Measurements from ENCODE around the gene PSMG3.

Gene PSMG3

GRCh38 chr7:1569833-1570632 lies at the start of gene PSMG3:
PSMG3 (minus strand) TSS chr7:1570032; CDS start chr7:1569339, 693 bp downstream.
- peak; percentile 72 for DNase-seq (ENCODE audit: low read depth, low spot score)

DNA sequence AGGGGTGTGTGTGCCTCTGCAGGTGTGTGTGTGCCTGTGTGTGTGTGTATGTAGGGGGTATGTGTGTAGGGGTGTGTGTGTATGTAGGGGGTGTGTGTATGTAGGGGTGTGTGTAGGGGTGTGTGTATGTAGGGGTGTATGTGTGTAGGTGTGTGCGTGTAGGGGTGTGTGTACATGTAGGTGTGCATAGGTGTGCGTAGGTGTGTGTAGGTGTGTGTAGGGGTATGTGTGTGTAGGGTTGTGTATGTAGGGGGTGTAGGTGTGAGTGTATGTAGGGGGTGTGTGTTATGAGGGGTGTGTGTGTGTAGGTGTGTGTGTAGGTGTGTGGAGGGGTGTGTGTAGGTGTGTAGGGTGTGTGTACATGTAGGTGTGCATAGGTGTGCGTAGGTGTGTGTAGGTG lies 48.6 kb upstream of the PSMG3 start:
- no peak for DNase-seq (ENCODE audit: low read depth, low spot score)

DNA sequence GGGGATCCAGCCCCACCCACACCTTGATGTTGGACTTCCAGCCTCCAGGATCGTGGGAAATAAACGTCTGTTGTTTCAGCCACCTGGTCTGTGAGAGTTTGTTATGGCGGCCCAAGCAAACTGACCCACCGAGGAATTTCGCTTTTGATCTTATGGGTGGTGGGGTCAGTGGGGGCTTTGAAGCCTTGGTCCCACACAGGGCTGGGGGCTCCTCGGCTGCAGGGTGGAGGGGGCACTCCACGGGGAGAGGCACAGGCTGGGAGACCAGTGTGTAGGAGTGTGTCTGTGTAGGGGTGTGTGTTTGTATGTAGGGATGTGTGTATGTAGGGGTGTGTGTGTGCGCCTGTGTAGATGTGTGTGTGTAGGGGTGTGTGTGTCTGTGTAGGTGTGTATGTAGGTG lies 48.1 kb upstream of the PSMG3 start:
- no peak for DNase-seq (ENCODE audit: low read depth, low spot score)

- no peak for DNase-seq (ENCODE audit: low read depth, low spot score)
Measured at GRCh38 chr7:1616741-1617140, 46.9 kb upstream of the PSMG3 start.

DNA sequence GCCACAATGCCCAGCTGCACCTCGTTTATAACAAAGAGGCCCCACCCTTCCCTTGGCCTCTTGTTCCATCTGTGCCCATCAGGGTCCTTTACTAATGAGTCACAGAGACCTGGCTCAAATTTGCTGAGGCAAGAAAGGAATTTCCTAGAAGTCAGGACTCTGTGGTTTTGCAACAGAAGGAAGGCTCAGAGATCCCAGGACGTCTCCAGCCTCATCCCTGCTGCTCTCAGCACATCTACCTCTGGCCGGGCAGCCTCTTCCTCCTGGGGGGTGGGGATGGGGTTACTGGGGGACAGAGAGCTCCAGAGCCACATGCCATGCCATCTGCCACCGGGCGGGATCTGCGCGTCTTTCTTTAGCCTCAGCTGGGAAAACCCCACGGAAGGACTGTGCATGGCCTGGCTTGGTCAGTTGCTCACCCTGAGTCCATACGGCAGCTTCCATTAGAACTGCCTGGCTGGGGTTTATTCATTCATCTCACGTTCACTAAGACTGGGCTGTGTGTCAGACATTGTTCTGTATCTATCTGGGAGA lies 41.9 kb upstream of the PSMG3 start:
- peak; percentile 56 for DNase-seq (ENCODE audit: low read depth, low spot score)

- DNase-seq (ENCODE audit: low read depth, low spot score), result no peak
Measured at GRCh38 chr7:1610678-1611302, 41.0 kb upstream of the PSMG3 start.

DNA sequence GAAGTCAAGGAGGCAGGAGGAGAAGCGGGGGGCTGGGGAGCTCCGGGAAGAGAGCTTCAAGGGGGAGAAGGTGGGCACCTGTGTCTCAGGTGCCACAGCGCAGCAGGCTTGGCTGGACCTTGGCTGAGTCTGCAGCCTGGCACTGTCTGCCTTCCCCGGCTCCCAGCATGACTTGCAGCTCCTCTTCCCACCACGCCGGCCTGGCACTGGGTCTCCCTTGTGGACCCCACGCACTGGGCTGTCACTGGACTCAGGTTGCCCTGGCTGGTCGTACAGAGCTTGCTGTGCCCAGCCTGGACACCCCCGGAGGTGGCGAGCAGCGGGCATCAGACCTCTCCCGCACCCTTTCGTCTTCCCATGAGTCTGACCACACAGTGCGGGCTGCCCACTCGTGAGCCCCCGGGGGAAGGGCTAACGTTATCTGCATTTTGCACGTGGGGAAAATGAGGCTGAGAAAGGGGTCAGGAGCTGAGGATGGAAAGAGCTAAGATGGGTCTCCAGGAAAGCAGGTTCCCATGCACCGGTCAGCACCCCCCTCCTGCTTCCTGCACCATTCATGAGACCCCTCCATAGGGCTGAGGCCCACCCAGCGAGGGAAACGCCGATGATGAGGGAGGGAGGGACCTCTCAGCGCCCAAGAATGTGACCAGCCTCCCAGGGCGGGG lies 40.3 kb upstream of the PSMG3 start:
- no peak for DNase-seq (ENCODE audit: low read depth, low spot score)

GRCh38 chr7:1609023-1609422 lies 39.2 kb upstream of the PSMG3 start:
- no peak for DNase-seq (ENCODE audit: low read depth, low spot score)

- DNase-seq (ENCODE audit: low read depth, low spot score), result no peak
Measured at GRCh38 chr7:1608318-1608717, 38.5 kb upstream of the PSMG3 start.

DNA sequence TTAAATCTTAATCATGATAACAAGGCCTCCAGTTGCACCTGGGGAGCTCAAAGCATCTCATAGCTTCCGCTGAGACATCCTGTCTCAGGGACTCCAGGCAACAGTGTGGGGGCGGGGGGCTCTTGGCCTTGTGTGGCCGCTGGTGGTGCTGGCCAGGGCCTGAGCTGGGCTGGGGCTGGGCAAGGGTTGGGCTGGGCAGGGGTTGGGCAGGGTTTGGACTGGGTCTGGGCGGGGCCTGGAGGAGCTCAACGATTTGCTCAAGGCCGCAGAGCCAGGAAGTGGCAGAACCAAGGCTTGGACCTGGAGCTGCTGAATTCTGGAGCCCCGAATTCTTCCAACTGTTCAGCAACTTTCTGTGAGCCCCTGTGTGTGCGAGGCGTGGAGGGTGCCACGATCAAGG lies 37.9 kb upstream of the PSMG3 start:
- DNase-seq (ENCODE audit: low read depth, low spot score), result no peak

DNA sequence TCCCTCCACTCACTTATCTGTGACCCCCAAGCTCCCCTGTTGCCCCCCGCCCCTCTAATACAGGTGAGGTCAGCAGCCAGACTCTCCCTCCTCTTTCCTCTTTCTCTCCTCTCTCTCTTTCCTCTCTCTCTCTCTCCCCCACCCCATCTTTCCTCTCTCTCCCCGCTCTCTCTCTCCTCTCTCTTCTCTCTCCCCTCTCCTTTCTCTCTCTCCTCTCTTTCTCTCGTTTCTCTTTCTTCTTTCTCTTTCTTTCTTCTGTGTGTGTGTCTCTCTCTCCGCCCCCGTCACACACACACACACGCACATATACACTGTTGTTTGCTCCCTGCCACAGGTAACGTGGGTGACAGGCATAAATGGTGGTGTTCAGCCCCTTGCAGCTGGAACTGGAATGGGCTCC lies 37.2 kb upstream of the PSMG3 start:
- no peak for DNase-seq (ENCODE audit: low read depth, low spot score)

DNA sequence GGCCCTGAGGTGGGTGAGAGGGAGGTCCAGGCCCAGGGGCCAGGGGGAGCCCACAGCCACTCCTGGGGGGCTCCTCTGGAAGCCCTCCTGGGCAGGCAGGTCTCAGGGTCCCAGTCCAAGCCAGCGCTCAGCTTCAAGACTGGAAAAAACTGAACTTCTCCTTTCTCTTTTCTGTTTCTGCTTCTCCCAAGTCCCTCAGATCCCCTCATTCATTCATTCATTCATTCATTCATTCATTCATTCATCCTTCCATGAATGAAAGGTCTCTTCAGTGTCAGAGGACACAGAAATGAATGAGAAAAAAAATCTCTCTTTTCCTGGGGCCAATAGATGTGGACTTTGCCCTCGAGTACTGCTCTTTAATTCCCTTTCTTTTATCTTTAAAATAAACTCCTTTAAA lies 34.6 kb upstream of the PSMG3 start:
- no peak for DNase-seq (ENCODE audit: low read depth, low spot score)

DNA sequence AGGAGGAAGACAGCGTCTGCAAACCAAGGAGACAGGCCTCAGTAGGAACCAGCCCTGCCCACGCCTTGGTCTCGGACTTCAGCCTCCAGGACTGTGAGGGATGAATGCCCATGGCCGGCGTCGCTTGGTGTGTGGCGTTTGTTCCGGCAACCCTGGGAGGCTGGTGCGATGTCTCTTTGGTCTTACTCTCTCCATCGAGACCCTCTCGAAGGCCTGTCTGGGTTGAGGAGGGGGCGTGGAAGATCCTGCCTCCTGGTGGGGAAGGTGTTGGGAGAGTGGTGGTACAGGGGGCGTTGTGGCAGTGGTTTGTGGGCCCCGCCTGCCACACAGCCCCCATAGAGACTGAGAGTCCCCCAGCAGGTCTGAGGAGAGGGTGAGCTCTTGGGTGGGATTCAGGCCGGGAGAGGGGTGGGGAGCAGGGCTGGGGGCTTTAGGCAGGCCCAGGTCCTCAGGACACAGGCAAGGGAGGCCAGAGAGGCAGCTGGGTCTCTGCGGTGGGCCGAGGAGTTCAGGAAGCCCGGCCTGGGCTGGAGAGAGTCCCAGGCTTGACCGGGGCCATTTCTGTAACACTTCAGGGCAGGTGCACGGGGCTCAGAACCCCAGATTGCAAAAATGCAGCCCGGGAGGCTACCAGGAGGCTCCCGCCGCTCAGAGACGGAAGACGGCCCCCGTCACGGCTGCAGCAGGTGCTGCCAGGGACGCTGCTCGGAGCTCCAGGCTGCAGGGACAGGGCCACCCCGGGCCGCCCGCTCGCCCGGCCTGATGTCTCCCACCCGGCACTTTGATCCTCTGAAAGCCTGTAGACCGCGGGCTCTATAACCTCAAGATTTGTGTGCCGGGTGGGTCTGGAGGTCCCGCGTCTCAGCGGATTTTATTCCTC lies 33.8 kb upstream of the PSMG3 start:
- DNase-seq (ENCODE audit: low read depth, low spot score), result no peak

DNA sequence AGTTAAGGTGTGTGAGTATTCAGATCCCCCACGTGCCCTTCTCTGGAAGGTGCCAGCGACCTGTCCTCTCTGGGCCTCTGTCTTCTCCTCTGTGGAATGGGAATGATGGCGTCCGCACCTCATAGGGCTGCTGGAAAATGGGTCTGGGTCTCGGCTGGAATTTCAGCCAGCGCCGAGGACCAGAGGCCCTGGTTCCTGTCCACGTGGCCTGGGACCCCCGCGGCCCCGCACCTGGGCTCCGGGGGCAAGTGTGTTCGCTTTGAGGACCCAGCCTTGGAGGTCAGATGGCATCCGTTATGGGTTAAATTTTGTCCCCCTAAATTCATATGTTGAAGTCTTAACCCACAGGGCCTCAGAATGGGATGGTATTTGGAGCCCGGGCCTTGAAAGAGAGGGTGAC lies 32.6 kb upstream of the PSMG3 start:
- DNase-seq (ENCODE audit: low read depth, low spot score), result no peak

DNA sequence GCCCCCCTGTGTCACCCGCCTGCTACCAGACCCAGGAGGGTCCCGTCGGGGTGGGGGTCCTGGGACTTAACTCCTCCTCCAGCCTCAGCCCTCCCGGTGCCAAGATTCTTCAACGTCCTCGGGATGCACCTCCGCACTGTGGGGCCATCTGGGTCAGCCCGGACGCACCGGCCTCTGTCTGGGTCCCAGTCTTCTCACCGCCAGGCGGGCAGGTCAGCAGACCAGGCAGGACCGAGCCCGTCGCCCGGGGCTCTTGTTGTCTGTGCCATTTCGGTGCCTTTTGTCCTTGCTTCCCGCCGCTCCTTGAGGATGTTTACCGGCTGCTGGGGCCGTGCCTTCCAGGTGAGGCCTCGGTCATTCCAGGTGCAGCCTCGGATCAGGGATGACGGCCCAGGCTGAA lies 32.1 kb upstream of the PSMG3 start:
- no peak for DNase-seq (ENCODE audit: low read depth, low spot score)

DNA sequence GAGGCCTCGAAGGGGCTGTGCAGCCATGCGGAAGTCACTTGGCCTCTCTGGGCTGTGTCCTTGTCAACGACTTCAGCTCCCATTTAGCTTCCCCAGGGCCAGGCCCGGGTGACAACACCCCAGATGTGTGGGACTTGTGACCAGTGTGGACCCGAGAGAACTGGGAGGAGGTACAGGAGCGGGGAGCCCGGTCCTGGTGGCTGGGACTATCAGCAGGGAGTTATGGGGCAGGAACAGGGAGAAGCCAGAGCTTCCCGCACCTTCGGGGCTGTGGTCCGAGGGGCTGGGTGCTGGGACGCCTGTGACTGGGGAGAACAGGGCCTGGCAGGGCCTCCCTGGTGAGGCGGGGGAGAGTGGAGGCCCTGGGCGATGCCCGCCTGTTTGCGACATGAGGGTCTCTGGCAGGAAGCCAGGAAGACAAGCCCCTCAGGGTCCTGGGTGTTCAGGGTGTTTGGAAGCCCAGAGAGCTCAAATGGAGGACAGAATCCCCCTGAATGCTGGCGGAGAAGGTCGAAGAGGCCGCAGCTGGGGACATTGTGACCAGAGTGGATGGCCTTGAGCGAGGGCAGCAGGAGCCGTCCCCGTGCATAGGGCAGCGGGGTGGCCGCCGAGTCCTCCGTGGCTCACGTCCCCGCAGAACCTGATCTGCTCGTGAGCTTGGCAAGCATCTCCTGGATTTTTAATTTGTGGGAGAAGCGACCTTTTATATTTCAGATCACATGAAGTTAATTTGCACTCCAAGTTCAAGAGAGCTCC lies 30.0 kb upstream of the PSMG3 start:
- no peak for DNase-seq (ENCODE audit: low read depth, low spot score)

DNA sequence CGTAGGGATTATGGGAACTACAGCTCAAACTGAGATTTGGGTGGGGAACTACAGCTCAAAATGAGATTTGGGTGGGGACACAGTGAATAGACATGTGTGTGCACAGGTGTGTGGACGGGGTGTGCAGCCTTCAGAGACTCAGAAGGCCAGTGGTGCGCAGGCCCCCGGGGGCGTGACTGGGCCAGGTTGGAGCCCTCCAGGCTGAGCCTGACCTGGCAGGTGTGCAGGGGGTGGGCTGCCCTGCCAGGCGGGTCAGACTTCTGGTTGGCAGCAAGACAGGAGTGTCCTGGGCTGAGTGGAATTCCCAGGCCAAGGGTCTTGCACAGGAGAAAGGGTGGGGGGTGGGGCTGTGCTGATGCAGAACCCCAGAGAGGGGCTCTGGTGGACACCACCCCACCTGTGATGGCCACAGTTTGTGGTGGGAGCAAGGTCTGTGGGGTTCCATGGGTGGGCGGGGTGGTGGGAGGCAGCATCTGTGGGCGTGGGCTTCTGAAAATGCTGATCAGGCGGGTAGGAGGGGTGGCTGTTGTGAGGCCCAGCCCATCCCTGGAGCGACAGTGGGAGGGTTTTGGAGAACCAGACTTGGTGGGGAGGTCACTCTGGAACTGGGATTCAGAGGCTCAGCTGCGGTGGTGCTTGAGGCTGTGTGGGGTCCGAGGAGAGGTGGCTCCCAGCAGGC lies 29.3 kb upstream of the PSMG3 start:
- DNase-seq (ENCODE audit: low read depth, low spot score), result no peak

- DNase-seq (ENCODE audit: low read depth, low spot score), result no peak
Measured at GRCh38 chr7:1598286-1598685, 28.5 kb upstream of the PSMG3 start.

DNA sequence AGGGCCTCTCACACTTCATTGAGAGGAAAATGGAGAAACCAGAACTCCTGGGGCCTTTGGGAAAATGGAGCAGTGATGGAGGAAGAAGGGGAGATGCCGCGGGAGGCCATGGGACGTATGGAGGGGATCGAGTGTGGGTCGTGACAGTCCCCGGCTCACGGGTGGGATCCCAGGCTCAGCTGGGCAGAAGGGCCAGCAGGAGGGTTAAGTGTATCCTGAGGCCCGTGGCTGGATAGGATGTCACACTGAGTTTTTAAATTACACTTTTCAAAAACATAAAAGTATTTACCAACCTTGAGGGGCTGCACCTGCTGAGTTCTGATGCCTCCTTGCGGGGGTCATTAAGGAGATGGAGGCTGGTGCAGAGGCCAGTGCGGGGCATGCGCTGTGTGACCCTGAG lies 28.0 kb upstream of the PSMG3 start:
- no peak for DNase-seq (ENCODE audit: low read depth, low spot score)

DNA sequence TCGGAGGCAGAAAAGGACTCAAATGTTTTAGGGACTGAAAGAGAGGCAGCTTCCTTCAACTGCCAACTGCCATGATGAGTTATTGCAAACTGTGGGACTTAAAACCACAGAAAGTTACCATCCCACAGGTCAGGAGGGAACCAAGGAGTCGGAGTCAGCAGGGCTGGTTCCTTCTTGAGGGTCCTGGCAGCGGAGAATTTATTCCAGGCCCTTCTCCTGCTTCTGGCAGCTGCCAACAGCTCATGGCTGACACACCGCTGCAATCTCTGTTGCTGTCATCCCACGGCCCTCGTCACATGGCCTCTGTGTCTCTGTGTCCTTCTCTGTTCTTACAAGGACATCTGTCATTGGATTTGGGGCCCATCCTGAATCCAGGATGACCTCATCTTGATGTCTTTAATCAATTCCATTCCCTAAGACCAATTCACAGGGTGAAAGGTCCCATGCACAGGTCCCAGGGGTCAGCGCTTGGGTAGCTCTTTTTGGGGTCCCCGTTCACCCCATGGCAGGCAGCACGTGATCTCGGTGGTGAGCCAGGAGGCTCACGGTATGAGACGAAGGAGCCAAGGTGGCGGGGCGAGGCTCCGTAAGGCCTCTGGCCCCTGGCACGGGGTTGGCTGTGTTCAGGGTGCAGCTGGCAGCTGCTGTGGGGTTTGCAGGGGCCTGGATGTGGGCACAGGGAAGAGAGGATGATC lies 27.4 kb upstream of the PSMG3 start:
- DNase-seq (ENCODE audit: low read depth, low spot score), result no peak

Measured in smooth muscle cell of the brain vasculature (primary cell).